HUES48 (cell line): ENCODE results near the gene C1GALT1.

Experiments used
- H3K27ac ChIP-seq: one replicate; pipeline ENCODE4 v1.7.0; 2013; ENCODE audit warnings: low read depth, low read length, inconsistent platforms
- H3K27me3 ChIP-seq: 2 replicates; pipeline ENCODE4 v1.6.1; 2013; ENCODE audit warnings: mild to moderate bottlenecking, low read length; ENCODE audit not compliant: control insufficient read depth, insufficient read depth
- H3K36me3 ChIP-seq: 2 replicates; pipeline ENCODE4 v1.6.1; 2013; ENCODE audit warnings: low read length; ENCODE audit not compliant: control insufficient read depth, insufficient read depth
- H3K4me1 ChIP-seq: 2 replicates; pipeline ENCODE4 v1.6.1; 2013; ENCODE audit warnings: mild to moderate bottlenecking, low read length; ENCODE audit not compliant: control insufficient read depth, insufficient read depth
- H3K4me3 ChIP-seq: 2 replicates; pipeline ENCODE4 v1.5.1; 2013; ENCODE audit warnings: mild to moderate bottlenecking, low read depth, low read length
- H3K9ac ChIP-seq: 2 replicates; pipeline ENCODE4 v1.6.1; 2013; ENCODE audit warnings: mild to moderate bottlenecking, low read depth, low read length, moderate library complexity
- H3K9me3 ChIP-seq: 2 replicates; pipeline ENCODE4 v1.6.1; 2013; ENCODE audit warnings: low read length; ENCODE audit not compliant: control insufficient read depth, insufficient read depth

The C1GALT1 gene

DNA sequence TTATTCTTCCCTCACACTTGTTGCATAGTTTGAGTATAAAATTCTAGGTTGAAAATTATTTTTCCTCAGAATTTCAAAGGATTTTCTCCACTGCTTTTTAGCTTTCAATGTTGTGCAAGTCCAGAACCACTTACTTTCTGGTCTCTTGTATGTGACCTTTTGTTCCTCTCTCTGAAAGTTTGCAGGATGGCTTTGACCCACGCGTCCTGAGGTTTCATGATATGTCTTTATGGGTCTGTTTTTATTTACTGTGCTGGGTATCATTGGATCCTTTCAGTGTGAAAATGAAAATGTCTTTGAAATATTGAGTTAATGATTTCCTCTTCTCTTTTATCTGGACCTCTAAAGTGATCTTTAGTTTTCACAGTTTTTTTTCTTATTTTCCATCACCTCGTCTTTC lies 38.5 kb downstream of the C1GALT1 start:
- no peak overlapping the region for H3K27ac ChIP-seq
- no peak overlapping the region for H3K4me3 ChIP-seq
- H3K9ac ChIP-seq: no peak overlapping the region
- no peaks in the 10 kb centered on the region for H3K9me3 ChIP-seq
- H3K4me1 ChIP-seq: no peaks in the 10 kb centered on the region; the same call in 1 of the 2 replicates
- H3K36me3 ChIP-seq: peaks cover 27% of the 10 kb centered on the region
- H3K27me3 ChIP-seq: no peaks in the 10 kb centered on the region

DNA sequence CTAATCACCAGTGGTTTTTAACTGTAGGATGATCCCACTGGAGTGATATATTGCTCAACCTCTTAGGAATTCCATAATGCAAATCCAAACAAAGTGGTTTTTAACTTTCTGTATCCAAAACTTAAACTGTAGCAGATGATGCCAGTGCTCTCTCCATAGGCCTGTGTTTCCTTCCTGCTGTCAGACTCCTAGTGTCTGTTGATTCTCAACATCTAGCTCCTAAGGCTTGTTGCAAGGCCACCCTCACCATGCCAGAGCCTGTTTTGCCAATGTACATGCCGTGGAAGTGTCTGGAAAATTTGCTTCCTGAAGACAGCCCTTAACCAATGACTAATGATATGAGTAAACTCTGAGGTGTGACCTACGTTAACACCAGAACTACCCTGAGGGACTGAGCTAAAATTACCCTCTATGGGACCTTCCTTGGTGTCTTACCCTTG lies 39.3 kb downstream of the C1GALT1 start:
- H3K4me1 ChIP-seq: no peaks in the 10 kb centered on the region; the same call in 1 of the 2 replicates
- peaks cover 22% of the 10 kb centered on the region for H3K36me3 ChIP-seq
- no peaks in the 10 kb centered on the region for H3K9me3 ChIP-seq
- H3K27ac ChIP-seq: no peak overlapping the region
- no peaks in the 10 kb centered on the region for H3K27me3 ChIP-seq
- no peak overlapping the region for H3K4me3 ChIP-seq
- H3K9ac ChIP-seq: no peak overlapping the region

DNA sequence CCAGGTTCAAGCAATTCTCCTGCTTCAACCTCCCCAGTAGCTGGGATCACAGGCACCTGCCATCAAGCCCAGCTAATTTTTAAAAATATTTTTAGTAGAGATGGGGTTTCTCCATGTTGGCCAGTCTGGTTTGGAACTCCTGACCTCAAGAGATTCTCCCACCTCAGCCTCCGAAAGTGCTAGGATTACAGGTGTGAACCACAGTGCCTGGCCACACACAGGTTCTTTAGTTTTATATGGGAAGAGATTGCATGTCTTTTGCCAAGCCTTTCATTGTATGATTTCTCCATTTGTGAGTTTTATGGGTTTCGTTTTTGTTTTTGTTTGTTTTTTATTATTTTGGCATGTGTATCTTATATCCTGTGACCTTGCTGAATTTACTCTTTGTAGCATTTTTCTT lies 40.9 kb downstream of the C1GALT1 start:
- Histone ChIP-seq H3K9me3 (no peaks in the 10 kb centered on the region), H3K27ac (no peak overlapping the region), H3K4me3 (no peak overlapping the region), H3K27me3 (no peaks in the 10 kb centered on the region), H3K36me3 (peaks cover 11% of the 10 kb centered on the region), H3K4me1 (peaks cover 4% of the 10 kb centered on the region), H3K9ac (no peak overlapping the region)

DNA sequence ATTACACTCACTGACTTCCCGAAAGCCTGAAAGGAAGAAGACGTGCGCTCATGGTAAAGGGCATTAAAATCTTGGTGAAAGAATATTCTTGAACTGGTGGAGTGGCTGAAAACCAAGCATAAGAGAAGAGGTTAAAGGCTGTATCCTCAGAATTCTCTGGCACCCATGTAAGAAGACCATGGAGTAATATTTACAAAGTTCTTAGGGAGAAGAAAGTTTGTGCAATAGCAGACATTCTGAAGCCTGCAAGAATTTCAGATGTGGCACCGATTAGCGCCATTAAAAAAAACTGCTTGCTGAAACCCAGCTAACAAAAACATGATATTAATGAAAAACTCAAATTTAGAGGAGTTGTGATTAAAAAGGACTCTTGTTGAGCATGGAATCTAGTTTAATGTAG lies 44.1 kb downstream of the C1GALT1 start:
- Histone ChIP-seq H3K36me3 (0 out of 2 replicates have a peak, but pooled peaks cover 3% of the 10 kb centered on the region), H3K9ac (no peak overlapping the region), H3K27ac (no peak overlapping the region), H3K4me1 (peaks cover 17% of the 10 kb centered on the region), H3K4me3 (no peak overlapping the region), H3K9me3 (no peaks in the 10 kb centered on the region), H3K27me3 (no peaks in the 10 kb centered on the region)

DNA sequence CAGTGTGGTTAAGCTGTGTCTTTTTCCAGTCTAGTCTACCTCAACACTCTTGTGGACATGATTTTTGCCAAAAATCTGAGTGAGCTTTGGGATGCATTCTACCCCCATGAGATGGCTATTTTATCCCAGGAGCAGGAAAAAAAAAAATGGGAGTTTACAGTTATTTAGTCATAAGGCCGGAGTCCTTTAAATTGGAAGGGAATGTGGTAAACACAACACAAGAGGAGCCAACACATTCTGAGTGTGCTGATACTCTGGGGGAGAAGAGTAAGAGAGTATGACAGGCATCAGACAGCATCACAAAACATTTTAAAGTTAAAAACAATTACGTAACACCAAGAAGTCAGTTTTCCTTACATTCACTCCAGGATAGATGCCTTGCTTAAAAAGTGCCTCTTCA lies 46.1 kb downstream of the C1GALT1 start:
- Histone ChIP-seq H3K4me3 (no peak overlapping the region), H3K9ac (no peak overlapping the region), H3K27me3 (no peaks in the 10 kb centered on the region), H3K9me3 (no peaks in the 10 kb centered on the region), H3K36me3 (no peaks in the 10 kb centered on the region), H3K27ac (no peak overlapping the region), H3K4me1 (peaks cover 25% of the 10 kb centered on the region)

DNA sequence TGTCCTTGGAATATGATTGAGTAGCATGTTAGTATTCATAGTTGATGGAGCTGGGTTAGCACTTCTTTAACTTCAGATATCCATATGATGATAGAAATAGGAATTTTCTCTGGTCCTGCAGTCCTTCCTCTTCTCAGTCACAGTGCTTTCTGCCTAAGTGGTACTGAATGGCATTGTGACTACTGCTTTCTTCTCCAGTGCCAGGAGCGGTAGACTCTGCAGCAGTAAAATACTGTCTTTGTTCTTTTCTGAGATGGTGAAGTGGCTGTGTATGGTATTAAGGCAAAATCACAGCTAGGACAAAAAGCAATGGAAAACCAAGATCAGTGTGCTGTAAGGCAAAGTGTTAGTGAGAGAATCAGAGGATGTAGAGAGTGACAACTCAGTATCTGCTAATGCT lies 46.6 kb downstream of the C1GALT1 start:
- H3K9ac ChIP-seq: no peak overlapping the region

DNA sequence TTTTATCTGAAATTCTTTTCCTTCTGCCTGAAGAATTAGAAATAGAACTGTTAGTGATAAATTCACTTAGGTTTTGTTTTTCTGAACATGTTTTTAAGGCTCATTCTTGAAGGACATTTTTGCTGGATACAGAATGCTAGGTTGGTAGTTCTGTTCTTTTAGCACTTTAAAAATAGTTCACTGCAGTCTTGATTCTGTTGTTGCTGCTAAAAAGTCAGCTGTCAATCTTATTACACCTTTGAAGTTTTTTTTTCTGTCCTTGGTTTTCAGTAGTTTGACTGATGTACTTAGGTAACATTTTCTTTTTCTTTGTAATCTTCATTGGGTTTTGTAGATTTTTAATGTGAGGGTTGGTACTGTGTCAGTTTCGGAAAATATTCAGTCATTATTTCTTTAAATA lies 48.7 kb downstream of the C1GALT1 start:
- Histone ChIP-seq H3K27me3 (no peaks in the 10 kb centered on the region), H3K36me3 (peaks cover 16% of the 10 kb centered on the region), H3K4me3 (no peak overlapping the region), H3K9me3 (no peaks in the 10 kb centered on the region), H3K27ac (no peak overlapping the region), H3K4me1 (peaks cover 42% of the 10 kb centered on the region), H3K9ac (no peak overlapping the region)

More for the DNA sequence above, 46.6 kb downstream of the C1GALT1 start:
- Histone ChIP-seq H3K27ac (no peak overlapping the region), H3K36me3 (no peaks in the 10 kb centered on the region), H3K4me1 (peaks cover 30% of the 10 kb centered on the region), H3K9me3 (no peaks in the 10 kb centered on the region), H3K27me3 (no peaks in the 10 kb centered on the region), H3K4me3 (no peak overlapping the region)

DNA sequence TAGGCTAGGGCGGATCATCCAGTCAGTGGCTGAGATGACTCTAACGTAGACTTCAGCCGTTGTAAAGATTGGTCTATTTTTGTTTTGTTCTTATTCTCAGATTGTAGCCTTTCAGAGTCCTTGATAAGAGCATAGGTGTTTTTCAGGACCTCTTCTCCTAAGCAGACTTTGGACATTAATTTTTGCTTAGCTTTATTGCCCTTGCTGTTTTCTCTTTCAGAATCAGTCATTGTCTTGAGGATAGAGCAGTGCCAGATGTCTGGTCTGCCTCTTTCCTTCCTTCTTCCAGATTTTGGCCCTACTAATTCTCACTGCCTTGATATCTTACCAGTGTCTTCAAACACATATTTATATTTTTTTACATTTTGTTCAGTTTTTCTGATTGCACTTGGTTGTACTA lies 49.5 kb downstream of the C1GALT1 start:
- no peak overlapping the region for H3K27ac ChIP-seq
- no peak overlapping the region for H3K9ac ChIP-seq
- no peaks in the 10 kb centered on the region for H3K9me3 ChIP-seq

DNA sequence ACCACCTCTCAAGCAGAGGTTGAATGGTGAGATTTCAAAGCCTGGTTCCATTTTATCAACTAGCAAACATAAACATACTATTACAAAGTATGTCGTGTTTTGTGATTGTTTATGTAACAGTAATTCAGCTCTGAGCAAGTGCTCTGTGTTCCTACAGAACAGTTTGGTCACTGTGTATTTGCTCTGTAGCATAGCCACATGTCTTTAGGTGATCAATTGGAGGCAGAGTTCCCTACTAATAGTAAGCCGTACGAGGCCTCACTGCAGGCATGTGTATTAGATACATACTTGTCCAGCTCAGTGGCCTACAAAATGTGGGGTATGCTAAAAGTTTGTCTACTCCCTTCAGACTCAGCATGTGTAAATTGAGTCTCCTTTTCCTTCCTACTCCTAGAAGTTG lies 53.0 kb downstream of the C1GALT1 start:
- Histone ChIP-seq H3K9me3 (no peaks in the 10 kb centered on the region), H3K27me3 (no peaks in the 10 kb centered on the region), H3K36me3 (peaks cover 39% of the 10 kb centered on the region), H3K4me3 (no peak overlapping the region), H3K4me1 (peaks cover 49% of the 10 kb centered on the region), H3K27ac (peak overlapping the region; percentile 5), H3K9ac (no peak overlapping the region)

More for the DNA sequence above, 49.5 kb downstream of the C1GALT1 start:
- Histone ChIP-seq H3K27me3 (no peaks in the 10 kb centered on the region), H3K36me3 (peaks cover 19% of the 10 kb centered on the region), H3K4me1 (peaks cover 45% of the 10 kb centered on the region), H3K4me3 (no peak overlapping the region)

DNA sequence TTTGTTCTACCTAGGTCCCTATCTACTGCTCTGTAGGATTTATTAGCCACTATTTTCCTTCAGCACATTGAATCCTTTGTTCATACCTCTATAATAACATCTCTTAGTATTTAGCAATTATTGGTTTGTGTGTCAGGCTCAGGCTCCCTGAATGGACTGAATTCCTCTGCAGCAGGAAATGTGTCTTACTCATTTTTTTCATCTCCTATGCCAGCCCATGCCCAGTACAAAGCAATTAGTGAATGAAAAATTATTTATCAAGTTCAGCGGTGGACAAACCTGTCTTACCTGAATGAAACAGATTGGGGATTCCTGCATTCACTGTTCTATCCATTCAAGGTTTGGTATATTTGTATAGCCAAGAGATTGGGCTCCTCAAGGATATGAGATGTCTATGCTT lies 53.7 kb downstream of the C1GALT1 start:
- H3K4me3 ChIP-seq: no peak overlapping the region
- no peak overlapping the region for H3K9ac ChIP-seq
- no peaks in the 10 kb centered on the region for H3K27me3 ChIP-seq
- H3K4me1 ChIP-seq: peaks cover 49% of the 10 kb centered on the region
- peaks cover 46% of the 10 kb centered on the region for H3K36me3 ChIP-seq
- H3K9me3 ChIP-seq: no peaks in the 10 kb centered on the region
- no peak overlapping the region for H3K27ac ChIP-seq

DNA sequence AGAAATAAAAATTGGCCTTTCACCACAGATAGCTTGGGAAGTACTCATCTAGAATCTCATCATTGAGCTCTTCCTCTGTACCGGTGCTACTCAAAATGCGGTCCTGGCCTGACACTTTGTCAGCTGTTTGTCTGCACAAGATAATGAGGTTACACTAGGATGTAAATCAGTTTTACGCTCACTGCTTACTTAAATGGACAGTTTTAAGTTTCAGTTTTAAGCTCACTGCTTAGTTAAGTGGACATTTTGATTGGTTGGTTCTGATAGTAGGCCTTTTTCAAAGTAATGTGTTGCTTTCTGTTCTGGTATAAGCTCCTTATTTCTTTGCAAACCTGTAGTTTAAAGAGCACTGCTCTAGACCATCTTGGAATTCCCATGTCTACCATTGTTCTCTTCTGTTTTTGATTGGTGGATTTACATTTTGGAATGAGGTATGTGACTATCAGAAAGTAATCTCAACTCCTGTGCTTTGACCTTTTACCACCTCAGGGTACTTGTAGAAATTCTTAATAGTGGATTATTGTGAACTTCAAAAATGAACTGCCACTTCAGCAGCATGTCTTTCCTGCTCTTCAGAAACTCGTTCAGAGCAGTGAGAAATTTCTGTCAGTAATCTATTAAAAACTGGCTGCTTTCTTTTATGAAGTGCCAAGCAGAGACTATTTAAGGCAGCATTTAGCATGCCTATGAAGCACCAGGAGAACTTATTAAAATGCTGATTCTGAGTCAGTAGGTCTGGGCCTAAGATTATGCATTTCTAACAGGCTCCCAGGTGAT lies 55.0 kb downstream of the C1GALT1 start:
- Histone ChIP-seq H3K9me3 (no peaks in the 10 kb centered on the region), H3K27ac (peak overlapping the region; percentile 76), H3K4me3 (peak overlapping the region; percentile 13; the same call in 1 of the 2 replicates), H3K27me3 (no peaks in the 10 kb centered on the region), H3K36me3 (peaks cover 51% of the 10 kb centered on the region), H3K9ac (no peak overlapping the region), H3K4me1 (peaks cover 47% of the 10 kb centered on the region)
